ENCODE results near the gene SLC35B2.
"Not testable (repeated sequence)": the region's sequence is repeated elsewhere in the genome, so short reads cannot be mapped to it uniquely, and the experiment has no call there.

SLC35B2 gene

GRCh38 chr6:44234101-44235025 is 23.0 kb downstream of the SLC35B2 start:
- no peak for DNase-seq (ENCODE audit: low read depth, low spot score)

GRCh38 chr6:44233567-44234100 is 23.7 kb downstream of the SLC35B2 start:
- DNase-seq (ENCODE audit: low read depth, low spot score): no peak

GRCh38 chr6:44232676-44233566 is 24.4 kb downstream of the SLC35B2 start:
- no peak for DNase-seq (ENCODE audit: low read depth, low spot score)

- not testable (repeated sequence) for DNase-seq (ENCODE audit: low read depth, low spot score)
Observed at GRCh38 chr6:44231426-44231825, 25.9 kb downstream of the SLC35B2 start.

GRCh38 chr6:44230034-44230675 is 27.2 kb downstream of the SLC35B2 start:
- no peak for DNase-seq (ENCODE audit: low read depth, low spot score)

GRCh38 chr6:44229376-44230033 is 27.8 kb downstream of the SLC35B2 start:
- DNase-seq (ENCODE audit: low read depth, low spot score): no peak

GRCh38 chr6:44228836-44229235 is 28.5 kb downstream of the SLC35B2 start:
- no peak for DNase-seq (ENCODE audit: low read depth, low spot score)

- no peak for DNase-seq (ENCODE audit: low read depth, low spot score)
Observed at GRCh38 chr6:44228433-44228832, 28.9 kb downstream of the SLC35B2 start.

- DNase-seq (ENCODE audit: low read depth, low spot score): no peak
Observed at GRCh38 chr6:44228031-44228430, 29.3 kb downstream of the SLC35B2 start.

- no peak for DNase-seq (ENCODE audit: low read depth, low spot score)
Observed at GRCh38 chr6:44227148-44227793, 30.1 kb downstream of the SLC35B2 start.

- no peak for DNase-seq (ENCODE audit: low read depth, low spot score)
Observed at GRCh38 chr6:44226368-44227147, 30.8 kb downstream of the SLC35B2 start.

- no peak for DNase-seq (ENCODE audit: low read depth, low spot score)
Observed at GRCh38 chr6:44225579-44226325, 31.6 kb downstream of the SLC35B2 start.

GRCh38 chr6:44224965-44225305 is 32.4 kb downstream of the SLC35B2 start:
- no peak for DNase-seq (ENCODE audit: low read depth, low spot score)

GRCh38 chr6:44224029-44224964 is 33.0 kb downstream of the SLC35B2 start:
- no peak for DNase-seq (ENCODE audit: low read depth, low spot score)

- no peak for DNase-seq (ENCODE audit: low read depth, low spot score)
Observed at GRCh38 chr6:44223319-44224028, 33.9 kb downstream of the SLC35B2 start, which contains the start of gene SLC29A1. Gene SLC29A1, plus strand, starts transcription at chr6:44223595. Its CDS starts 3,719 bp downstream, at chr6:44227314.

GRCh38 chr6:44222486-44223318 is 34.6 kb downstream of the SLC35B2 start:
- no peak for DNase-seq (ENCODE audit: low read depth, low spot score)

All from iPS DF 19.7 (cell line).